HG02884 (cell line): ENCODE data around the gene CCPG1.
"Not testable (repeated sequence)": the region's sequence is repeated elsewhere in the genome, so short reads cannot be mapped to it uniquely, and the experiment has no call there.

Source experiments
- ATAC-seq: cut with Tn5 transposase; IDR thresholded peaks from one replicate; pipeline ENCODE4 v1.9.1; 2021; ENCODE audit warnings: mild to moderate bottlenecking, moderate library complexity; ENCODE audit not compliant: unreplicated experiment

The CCPG1 gene

GRCh38 chr15:55408012-55408928 is at the start of gene CCPG1, which contains the start of gene PIERCE2:
Gene CCPG1 (minus strand): TSS chr15:55408359. CDS start chr15:55389424, 18,935 bp downstream.
Gene PIERCE2 (plus strand): TSS chr15:55408495. CDS start chr15:55408769, 274 bp downstream.
- peak; percentile 95 for ATAC-seq

- no peak for ATAC-seq
These were observed 49.4 kb upstream of the CCPG1 start for GRCh38 chr15:55457401-55458022.

GRCh38 chr15:55447030-55447394 is 38.9 kb upstream of the CCPG1 start:
- not testable (repeated sequence) for ATAC-seq

GRCh38 chr15:55446379-55447029 is 38.3 kb upstream of the CCPG1 start:
- not testable (repeated sequence) for ATAC-seq

GRCh38 chr15:55445936-55446335 is 37.8 kb upstream of the CCPG1 start:
- ATAC-seq = not testable (repeated sequence)

- not testable (repeated sequence) for ATAC-seq
These were observed 35.0 kb upstream of the CCPG1 start for GRCh38 chr15:55443141-55443540.

- no peak for ATAC-seq
These were observed 27.0 kb upstream of the CCPG1 start for GRCh38 chr15:55434989-55435825.

GRCh38 chr15:55422089-55422488 is 13.9 kb upstream of the CCPG1 start:
- ATAC-seq = no peak

- no peak for ATAC-seq
These were observed 12.2 kb upstream of the CCPG1 start for GRCh38 chr15:55420171-55420866.

- not testable (repeated sequence) for ATAC-seq
These were observed 9.5 kb upstream of the CCPG1 start for GRCh38 chr15:55417678-55418077.

- ATAC-seq = not testable (repeated sequence)
These were observed 817 bp upstream of the CCPG1 start for GRCh38 chr15:55408976-55409375.

GRCh38 chr15:55407498-55408011 is 604 bp downstream of the CCPG1 start:
- ATAC-seq = no peak

GRCh38 chr15:55403531-55403930 is 4.6 kb downstream of the CCPG1 start:
- no peak for ATAC-seq

GRCh38 chr15:55402707-55403106 is 5.5 kb downstream of the CCPG1 start:
- ATAC-seq = no peak

- ATAC-seq = no peak
These were observed 6.3 kb downstream of the CCPG1 start for GRCh38 chr15:55401786-55402246.

GRCh38 chr15:55400050-55400449 is 8.1 kb downstream of the CCPG1 start:
- ATAC-seq = not testable (repeated sequence)

- ATAC-seq = no peak
These were observed 9.9 kb downstream of the CCPG1 start for GRCh38 chr15:55398243-55398642.

- ATAC-seq = no peak
These were observed 13.5 kb downstream of the CCPG1 start for GRCh38 chr15:55394694-55395093.

- no peak for ATAC-seq
These were observed 18.9 kb downstream of the CCPG1 start for GRCh38 chr15:55389264-55389607.

GRCh38 chr15:55387027-55387426 is 21.1 kb downstream of the CCPG1 start:
- no peak for ATAC-seq
